NCI-H2227 treated with DMSO at 0.1 percent for 48 hours (cell line): ENCODE results near the gene CFAP298.
A peak's percentile ranks its signal among the peaks of the same experiment; 100 is the strongest.

ENCODE experiments used
- DNase-seq: peaks from one replicate; lab custom pipeline; 2025; lab: John Stamatoyannopoulos, UW

CFAP298 gene

GRCh38 chr21:32599091-32599490 is 13.1 kb downstream of the CFAP298 start:
- no peak for DNase-seq

GRCh38 chr21:32597205-32597604 is 15.0 kb downstream of the CFAP298 start:
- no peak for DNase-seq

GRCh38 chr21:32595431-32595830 is 16.7 kb downstream of the CFAP298 start:
- DNase-seq: no peak

- DNase-seq: no peak
Observed at GRCh38 chr21:32593690-32594089, 18.5 kb downstream of the CFAP298 start.

GRCh38 chr21:32592929-32593502 is 19.2 kb downstream of the CFAP298 start:
- no peak for DNase-seq

GRCh38 chr21:32590130-32590529 is 22.0 kb downstream of the CFAP298 start:
- DNase-seq: no peak

GRCh38 chr21:32587651-32588050 is 24.5 kb downstream of the CFAP298 start:
- DNase-seq: no peak

GRCh38 chr21:32587120-32587519 is 25.1 kb downstream of the CFAP298 start:
- DNase-seq: no peak

- DNase-seq: no peak
Observed at GRCh38 chr21:32585970-32586369, 26.2 kb downstream of the CFAP298 start.

GRCh38 chr21:32585042-32585710 is 27.0 kb downstream of the CFAP298 start, which contains the start of gene TCP10L:
Gene TCP10L, minus strand, starts transcription at chr21:32585523. Its CDS starts 1,219 bp downstream, at chr21:32584304.
- DNase-seq: no peak

- no peak for DNase-seq
Observed at GRCh38 chr21:32584472-32584871, 27.7 kb downstream of the CFAP298 start.

GRCh38 chr21:32581732-32582131 is 30.4 kb downstream of the CFAP298 start:
- no peak for DNase-seq

GRCh38 chr21:32580949-32581348 is 31.2 kb downstream of the CFAP298 start:
- no peak for DNase-seq

GRCh38 chr21:32578107-32578691 is 34.0 kb downstream of the CFAP298 start:
- no peak for DNase-seq

- DNase-seq: no peak
Observed at GRCh38 chr21:32576011-32576410, 36.2 kb downstream of the CFAP298 start.

- DNase-seq: no peak
Observed at GRCh38 chr21:32574946-32575925, 36.9 kb downstream of the CFAP298 start.

- no peak for DNase-seq
Observed at GRCh38 chr21:32572574-32573420, 39.4 kb downstream of the CFAP298 start.

- no peak for DNase-seq
Observed at GRCh38 chr21:32570456-32570855, 41.7 kb downstream of the CFAP298 start.

GRCh38 chr21:32569261-32570230 is 42.6 kb downstream of the CFAP298 start:
- peak; percentile 86 for DNase-seq

- no peak for DNase-seq
Observed at GRCh38 chr21:32567626-32568025, 44.6 kb downstream of the CFAP298 start.
